NB4 (cell line): ENCODE measurements around the gene SORT1.

ENCODE experiments used
- MYC ChIP-seq: IDR thresholded peaks from 2 replicates; pipeline ENCODE4 v1.6.1; 2011; ENCODE audit warnings: low read depth, low read length
- POLR2A ChIP-seq: IDR thresholded peaks from 2 replicates; pipeline ENCODE4 v1.6.1; 2011; ENCODE audit warnings: mild to moderate bottlenecking; ENCODE audit not compliant: insufficient read length; ENCODE audit errors: extremely low read depth
- TF ChIP-seq, protein P1 (sequence below): IDR thresholded peaks from one replicate; pipeline ENCODE4 v1.5.1; 2012; ENCODE audit warnings: low read depth, low read length
- TF ChIP-seq, protein P2 (sequence below): IDR thresholded peaks from 2 replicates; pipeline ENCODE4 v1.6.1; 2011; ENCODE audit warnings: low read depth, low read length

DNA sequence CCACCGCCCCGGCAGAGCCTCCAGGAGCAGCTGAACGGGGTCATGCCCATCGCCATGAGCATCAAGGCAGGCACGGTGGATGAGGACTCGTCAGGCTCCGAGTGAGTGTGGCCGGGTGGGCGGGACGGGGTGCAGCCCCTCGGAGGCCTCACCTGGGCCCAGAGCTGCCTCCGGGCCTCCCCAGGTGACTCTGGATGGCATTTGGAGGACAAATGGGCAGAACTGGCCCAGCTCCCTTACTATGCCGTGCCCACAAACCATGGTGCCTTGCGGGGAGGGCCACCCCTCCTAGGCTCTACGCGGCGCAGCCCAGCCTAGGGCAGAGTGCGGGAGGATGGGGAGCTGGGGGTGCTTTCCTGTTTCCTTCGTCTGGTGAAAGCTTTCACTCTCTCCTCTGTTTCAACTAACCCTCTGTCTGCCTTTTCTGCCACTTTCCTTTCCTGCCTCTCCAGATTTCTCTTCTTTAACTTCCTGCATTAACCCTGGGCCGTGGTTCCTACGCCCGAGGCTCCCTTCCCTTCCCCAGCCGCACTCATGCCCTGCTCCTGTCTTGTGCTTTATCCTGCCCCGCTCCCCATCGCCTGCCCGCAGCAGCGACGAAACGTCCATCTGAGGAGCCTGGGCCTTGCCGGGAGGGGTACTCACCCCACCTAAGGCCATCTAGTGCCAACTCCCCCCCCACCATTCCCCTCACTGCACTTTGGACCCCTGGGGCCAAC lies 124.0 kb downstream of the SORT1 start:
- no peak for TF ChIP-seq POLR2A
- TF ChIP-seq, protein P1, sequence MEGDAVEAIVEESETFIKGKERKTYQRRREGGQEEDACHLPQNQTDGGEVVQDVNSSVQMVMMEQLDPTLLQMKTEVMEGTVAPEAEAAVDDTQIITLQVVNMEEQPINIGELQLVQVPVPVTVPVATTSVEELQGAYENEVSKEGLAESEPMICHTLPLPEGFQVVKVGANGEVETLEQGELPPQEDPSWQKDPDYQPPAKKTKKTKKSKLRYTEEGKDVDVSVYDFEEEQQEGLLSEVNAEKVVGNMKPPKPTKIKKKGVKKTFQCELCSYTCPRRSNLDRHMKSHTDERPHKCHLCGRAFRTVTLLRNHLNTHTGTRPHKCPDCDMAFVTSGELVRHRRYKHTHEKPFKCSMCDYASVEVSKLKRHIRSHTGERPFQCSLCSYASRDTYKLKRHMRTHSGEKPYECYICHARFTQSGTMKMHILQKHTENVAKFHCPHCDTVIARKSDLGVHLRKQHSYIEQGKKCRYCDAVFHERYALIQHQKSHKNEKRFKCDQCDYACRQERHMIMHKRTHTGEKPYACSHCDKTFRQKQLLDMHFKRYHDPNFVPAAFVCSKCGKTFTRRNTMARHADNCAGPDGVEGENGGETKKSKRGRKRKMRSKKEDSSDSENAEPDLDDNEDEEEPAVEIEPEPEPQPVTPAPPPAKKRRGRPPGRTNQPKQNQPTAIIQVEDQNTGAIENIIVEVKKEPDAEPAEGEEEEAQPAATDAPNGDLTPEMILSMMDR, result no peak
- TF ChIP-seq, protein P2, sequence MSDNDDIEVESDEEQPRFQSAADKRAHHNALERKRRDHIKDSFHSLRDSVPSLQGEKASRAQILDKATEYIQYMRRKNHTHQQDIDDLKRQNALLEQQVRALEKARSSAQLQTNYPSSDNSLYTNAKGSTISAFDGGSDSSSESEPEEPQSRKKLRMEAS, result no peak
- TF ChIP-seq MYC, result no peak
